Fibroblast of skin of abdomen (primary cell): Measurements from ENCODE around the gene NOD2. TPM values are rescaled to one million over a fixed set of nuclear protein-coding genes. Genes with fewer than 3 reads are reported as not detected.

ENCODE experiments used
- DNase-seq: peaks from one replicate; pipeline ENCODE4 v3.0.0-alpha.2; 2013
- polyA plus RNA-seq, 2 experiments: library from polyadenylated mRNA; unstranded; fragments of 120-200 nt; gene quantifications; one replicate each; pipeline ENCODE4 v1.2.1, GENCODE V29; 2013; ENCODE audit not compliant: insufficient read length in 2 of 2

The NOD2 gene
- 0.05 TPM for polyA plus RNA-seq (2013, experiment 1 of 2; ENCODE audit: insufficient read length)
- polyA plus RNA-seq (2013, experiment 2 of 2; ENCODE audit: insufficient read length): not detected

DNA sequence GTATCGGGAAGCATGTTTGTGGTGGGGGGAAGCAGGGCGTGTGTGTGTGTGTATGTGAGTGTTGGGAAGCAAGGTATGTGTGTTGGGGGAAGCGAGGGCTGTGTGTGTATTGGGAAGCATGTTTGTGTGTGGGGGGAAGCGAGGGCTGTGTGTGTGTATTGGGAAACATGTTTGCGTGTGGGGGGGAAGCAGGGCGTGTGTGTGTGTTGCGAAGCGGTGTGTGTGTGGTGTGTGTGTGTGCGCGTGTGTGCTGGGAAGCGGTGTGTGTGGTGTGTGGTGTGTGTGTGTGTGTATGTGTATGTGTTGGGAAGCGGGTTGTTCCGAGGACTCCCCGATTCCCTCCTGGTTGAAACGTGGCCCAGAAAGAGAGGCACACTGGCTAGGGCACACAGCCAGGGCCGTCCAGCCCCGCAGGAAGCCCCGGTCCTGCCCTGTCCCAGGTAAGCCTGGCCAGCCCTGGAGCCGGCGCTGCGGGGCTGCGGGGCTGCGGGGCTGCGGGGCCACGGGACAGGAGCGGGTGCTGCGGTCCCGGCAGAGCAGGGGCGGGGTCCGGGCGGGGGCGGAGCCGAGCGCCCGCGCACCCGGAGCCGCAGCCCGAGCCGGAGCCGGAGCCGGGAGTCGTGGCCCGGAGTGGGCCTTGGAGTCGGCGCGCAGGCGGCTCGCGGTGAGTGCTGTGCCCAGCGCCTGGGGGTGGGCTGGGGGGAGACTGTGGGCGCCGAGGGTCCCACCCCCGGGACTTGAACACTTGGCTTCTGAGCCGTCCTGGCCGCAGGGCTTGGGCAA is at the start of gene NOD2:
NOD2 (plus strand) TSS at position 608 of the 783 bp plus-strand sequence. CDS start 5,890 bp downstream, outside the sequence.
- no peak for DNase-seq

DNA sequence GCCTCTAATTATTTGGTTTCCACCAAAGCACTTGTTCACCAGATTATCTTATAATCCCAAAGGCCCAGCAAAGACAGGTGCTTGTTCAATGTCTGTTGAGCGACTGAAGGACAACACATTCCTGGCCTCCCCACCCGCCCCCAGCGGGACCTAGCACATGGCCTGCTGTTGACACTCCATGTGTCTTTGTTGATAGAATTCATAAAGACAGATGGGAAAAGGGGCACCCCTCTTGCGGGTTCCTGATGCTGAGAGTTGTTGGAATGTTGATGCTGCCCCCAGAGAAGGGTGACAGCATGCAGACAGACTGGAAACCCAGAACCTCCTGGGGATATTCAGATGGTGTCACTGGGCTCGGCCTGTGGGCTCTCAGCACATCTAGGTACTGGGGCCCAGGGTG is 49.2 kb upstream of the NOD2 start:
- no peak for DNase-seq

- peak; percentile 43 for DNase-seq
These were observed 48.7 kb upstream of the NOD2 start for GRCh38 chr16:50644729-50645128.

GRCh38 chr16:50645563-50646220 is 47.7 kb upstream of the NOD2 start:
- no peak for DNase-seq

GRCh38 chr16:50646345-50646744 is 47.1 kb upstream of the NOD2 start:
- no peak for DNase-seq

- no peak for DNase-seq
These were observed 41.5 kb upstream of the NOD2 start for GRCh38 chr16:50651835-50652438.

DNA sequence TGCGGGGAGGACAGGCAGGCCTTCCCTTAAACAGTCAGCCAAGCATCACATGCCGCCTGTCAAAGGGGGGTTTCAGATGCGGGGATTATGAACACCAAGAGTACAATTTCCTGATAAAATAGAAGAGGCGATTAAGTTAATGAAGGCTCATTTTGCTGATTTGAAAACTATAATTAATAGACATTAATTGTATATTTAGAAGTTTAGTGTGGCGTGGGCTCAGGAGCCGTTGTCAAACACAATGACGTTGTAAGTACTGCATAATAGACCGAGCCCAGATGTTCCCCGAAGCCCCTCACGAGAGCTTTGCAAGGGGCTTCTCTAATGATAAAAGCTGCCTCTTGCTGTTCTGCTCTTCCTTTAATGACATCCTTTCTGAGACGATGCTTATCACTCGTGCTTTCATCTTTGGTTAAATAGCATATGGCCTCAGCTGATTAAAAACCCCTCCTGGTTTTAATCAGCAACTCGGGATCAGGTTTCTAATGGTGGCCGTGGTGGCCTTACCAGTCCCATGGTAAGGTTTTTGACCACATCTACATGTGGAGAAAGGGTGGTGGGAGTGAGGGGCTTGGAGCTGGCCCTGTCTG is 40.5 kb upstream of the NOD2 start:
- DNase-seq: no peak

- no peak for DNase-seq
These were observed 39.5 kb upstream of the NOD2 start for GRCh38 chr16:50653633-50654519.

GRCh38 chr16:50655558-50656055 is 37.8 kb upstream of the NOD2 start:
- no peak for DNase-seq

GRCh38 chr16:50657241-50657640 is 36.2 kb upstream of the NOD2 start:
- DNase-seq: no peak

- no peak for DNase-seq
These were observed 33.6 kb upstream of the NOD2 start for GRCh38 chr16:50659806-50660205.

DNA sequence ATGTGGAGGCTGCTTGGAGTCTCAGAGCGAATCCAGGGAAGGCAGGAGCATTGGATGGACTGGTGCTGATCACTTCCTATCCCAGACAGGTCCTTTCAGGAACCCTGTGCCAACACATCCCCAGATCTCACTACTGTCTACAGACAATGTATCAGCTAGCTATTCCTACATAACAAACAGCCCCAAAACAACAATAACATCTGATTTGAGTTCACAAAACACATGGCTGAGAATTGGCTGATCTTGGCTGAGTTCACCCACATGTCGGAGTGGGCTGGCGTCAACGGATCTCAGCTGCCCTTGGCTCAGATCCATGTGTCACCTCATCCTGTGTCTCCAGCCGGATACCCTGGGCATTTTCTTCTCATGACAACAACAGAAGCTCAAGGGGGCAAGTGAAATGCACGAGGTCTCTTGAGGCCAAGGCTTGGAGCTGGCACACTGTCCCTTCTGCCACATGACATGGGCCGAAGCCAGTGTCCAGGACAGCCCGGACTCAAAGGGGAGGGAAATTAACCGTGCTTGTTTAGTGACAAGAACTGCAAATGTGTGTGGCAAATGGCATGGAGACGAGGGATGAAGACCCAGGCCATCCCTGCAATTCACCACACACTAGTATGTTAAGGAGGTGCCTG is 31.0 kb upstream of the NOD2 start:
- no peak for DNase-seq

GRCh38 chr16:50664270-50664669 is 29.1 kb upstream of the NOD2 start:
- DNase-seq: no peak

- peak; percentile 62 for DNase-seq
These were observed 28.1 kb upstream of the NOD2 start for GRCh38 chr16:50665128-50665878.

DNA sequence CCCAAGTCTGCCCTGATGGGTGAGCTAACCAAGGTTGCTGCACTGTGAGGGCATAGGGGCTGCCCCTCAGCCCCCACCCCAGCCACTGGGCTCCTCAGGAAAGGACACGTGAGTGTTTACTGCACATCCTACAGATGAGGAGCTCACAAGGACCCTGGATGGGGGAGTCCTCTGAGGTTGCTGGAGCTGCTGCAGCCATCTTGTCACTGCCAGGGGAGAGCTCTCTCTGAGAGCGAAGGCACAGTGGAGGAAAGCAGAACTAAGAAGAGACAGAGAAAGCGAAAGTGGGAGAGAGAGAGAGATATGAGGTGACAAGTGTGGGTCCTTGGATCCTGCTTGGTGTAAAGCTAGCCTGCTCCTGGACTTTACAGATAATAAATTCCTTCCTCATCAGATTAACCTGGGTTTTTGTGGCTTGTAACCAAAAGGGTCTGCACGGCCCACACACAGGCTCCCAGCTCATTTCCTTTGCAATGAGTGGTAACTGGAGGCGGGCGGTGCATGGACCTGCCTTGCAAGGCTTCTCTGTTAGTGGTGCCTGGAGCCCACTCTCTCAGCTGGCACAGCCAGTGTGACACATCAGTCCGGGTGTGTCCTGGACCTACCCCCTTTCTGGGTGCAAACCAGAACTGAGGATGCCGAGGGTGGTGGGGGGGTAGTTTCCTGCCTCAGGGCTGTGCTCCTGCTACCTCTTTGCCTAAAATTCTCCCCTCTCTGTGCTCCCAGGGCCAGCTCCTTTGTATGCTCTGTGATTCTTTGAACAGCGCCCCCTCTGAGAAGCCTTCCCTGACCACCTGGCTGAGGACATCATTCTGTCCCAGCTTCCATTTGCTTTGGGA is 26.5 kb upstream of the NOD2 start:
- DNase-seq: no peak

- DNase-seq: no peak
These were observed 25.7 kb upstream of the NOD2 start for GRCh38 chr16:50667497-50668367.

DNA sequence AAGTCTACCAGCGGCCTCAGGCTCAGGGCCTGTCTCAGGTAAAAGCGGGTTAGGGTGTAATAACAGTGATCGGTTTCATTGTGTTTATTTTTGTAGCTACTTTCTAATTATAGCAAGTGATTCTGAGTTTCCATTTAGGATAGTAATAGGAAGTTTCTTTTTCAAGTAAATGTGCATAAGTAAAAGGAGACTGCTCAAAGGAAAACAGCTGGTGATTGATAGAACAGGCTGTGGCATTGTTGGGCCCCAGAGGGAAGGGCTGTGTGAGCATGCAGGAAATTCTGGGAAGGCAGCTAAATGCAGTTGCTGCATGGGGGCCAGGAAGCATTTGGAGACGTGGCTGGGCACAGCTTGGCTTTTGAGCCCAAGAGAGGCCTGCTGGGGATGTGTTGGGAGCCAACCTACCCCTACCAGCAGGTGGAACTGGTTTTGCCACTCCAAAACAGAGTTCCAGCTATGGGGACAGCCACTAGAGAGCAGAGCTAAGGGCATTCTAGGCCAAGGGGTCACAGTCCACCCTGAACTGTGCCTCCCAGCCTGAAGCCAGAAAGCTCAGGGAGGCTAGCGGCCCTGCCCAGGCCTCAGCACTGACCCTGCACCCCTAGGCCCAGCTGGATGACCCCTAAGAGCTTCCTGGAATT is 24.9 kb upstream of the NOD2 start:
- no peak for DNase-seq

GRCh38 chr16:50669741-50670140 is 23.7 kb upstream of the NOD2 start:
- no peak for DNase-seq
